GM10266 (cell line): ENCODE data around the gene CLEC10A.

ENCODE experiments used
- DNase-seq: peaks from one replicate; pipeline ENCODE4 v3.0.0; 2012; ENCODE audit errors: extremely low spot score
- TF ChIP-seq, protein P1 (sequence below): IDR thresholded peaks from 2 replicates; pipeline ENCODE4 v1.5.1; 2012; ENCODE audit warnings: mild to moderate bottlenecking, low read depth; ENCODE audit not compliant: control insufficient read depth, insufficient read depth; ENCODE audit errors: missing control alignments

The CLEC10A gene

DNA sequence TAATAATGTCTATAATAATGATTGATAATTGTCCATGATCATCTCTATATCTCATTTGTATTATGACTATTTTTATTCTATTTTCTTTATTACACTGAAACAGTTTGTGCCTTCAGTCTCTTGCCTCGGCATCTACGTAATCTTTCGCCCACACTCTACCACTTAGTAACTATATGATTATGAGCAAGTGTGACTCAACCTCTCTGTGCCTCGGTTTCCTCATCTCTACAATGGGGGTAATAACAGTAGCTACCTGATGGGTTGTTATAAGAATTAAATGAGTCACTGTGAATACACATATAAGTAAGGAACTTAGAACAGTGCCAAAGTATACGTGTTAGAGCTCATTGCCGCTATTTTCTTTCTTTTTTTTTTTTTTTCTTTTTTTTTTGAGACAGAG lies 32.5 kb downstream of the CLEC10A start:
- DNase-seq, result no peak
- TF ChIP-seq, protein P1, sequence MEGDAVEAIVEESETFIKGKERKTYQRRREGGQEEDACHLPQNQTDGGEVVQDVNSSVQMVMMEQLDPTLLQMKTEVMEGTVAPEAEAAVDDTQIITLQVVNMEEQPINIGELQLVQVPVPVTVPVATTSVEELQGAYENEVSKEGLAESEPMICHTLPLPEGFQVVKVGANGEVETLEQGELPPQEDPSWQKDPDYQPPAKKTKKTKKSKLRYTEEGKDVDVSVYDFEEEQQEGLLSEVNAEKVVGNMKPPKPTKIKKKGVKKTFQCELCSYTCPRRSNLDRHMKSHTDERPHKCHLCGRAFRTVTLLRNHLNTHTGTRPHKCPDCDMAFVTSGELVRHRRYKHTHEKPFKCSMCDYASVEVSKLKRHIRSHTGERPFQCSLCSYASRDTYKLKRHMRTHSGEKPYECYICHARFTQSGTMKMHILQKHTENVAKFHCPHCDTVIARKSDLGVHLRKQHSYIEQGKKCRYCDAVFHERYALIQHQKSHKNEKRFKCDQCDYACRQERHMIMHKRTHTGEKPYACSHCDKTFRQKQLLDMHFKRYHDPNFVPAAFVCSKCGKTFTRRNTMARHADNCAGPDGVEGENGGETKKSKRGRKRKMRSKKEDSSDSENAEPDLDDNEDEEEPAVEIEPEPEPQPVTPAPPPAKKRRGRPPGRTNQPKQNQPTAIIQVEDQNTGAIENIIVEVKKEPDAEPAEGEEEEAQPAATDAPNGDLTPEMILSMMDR, result no peak

DNA sequence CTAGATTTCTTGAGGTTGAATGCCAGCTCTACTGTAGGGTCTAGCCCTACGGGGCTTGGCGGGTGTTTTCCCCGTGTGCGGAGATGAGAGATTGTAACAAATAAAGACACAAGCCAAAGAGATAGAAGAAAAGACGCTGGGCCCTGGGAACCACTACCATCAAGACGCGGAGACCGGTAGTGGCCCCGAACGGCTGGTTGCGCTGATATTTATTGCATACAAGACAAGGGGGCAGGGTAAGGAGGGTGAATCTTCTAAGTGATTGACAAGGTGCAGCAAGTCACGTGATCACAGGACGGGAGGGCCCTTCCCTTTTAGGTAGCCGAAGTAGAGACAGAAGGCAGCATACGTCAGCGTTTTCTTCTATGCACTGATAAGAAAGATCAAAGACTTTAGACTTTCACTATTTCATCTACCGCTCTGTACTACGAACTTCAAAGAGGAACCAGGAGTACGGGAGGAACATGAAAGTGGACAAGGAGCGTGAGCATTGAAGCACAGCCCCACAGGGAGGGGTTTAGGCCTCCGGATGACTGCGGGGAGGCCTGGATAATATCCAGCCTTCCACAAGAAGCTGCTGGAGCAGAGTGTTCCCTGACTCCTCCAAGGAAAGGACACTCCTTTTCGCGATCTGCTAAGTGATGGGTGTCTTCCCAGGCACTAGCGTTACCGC lies 33.2 kb downstream of the CLEC10A start:
- DNase-seq, result peak; percentile 38

DNA sequence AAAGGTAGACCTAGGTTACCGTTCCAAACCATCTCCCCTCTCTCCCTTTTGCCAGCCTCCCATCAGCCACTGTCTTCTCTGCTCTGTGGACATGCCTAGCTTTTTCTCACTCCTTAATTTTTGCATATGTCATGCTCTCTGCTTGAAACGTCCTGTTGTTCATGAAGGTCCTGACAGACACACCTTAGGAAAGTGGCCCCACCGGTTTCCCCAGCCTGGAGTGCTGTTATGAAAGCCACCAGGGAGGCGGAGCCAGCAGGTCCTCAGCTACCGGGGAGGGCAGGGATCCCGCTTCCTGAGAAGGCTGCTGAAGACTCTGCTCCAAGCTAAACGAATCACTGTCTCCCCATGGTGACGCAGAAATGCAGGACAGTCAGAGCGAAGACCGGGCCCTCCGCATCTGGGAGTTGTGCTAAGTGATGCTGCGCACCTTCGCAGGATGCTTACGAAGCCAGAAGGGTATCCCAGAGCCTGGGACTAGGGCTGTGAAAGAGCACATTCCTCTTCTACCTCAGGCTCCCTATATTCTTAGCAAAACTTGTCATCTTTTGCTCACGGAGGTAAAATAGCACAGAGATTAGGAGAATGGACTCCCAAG lies 33.8 kb downstream of the CLEC10A start:
- TF ChIP-seq, protein P1, result no peak
- no peak for DNase-seq

DNA sequence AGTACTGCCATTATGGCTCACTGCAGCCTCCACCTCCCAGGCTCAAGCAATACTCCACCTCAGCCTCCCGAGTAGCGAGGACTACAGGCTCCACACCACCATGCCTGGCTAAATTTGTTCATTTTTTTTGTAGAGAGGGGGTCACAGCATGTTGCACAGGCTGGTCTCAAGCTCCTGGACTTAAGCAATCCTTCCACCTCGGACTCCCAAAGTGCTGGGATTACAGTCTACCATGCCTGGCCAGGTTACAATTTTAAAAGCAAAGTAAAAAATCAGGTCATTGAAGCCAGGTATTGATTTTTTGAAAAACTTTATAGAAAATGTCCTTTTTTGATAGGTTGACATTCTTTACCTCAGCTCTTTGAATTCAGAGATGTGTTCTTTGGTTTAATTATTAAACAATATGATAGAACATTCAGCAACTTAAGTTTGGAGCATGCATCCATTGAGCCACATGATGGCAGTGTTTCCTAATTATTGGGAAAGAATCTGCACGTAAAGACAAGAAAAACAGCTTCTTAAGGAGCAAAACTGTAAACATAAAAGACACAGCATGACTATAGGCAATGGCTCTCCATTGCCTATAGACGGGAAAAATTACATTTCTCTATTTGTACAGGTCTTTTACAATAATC lies 34.4 kb downstream of the CLEC10A start:
- peak; percentile 45 for DNase-seq
- TF ChIP-seq, protein P1, result peak; percentile 79

DNA sequence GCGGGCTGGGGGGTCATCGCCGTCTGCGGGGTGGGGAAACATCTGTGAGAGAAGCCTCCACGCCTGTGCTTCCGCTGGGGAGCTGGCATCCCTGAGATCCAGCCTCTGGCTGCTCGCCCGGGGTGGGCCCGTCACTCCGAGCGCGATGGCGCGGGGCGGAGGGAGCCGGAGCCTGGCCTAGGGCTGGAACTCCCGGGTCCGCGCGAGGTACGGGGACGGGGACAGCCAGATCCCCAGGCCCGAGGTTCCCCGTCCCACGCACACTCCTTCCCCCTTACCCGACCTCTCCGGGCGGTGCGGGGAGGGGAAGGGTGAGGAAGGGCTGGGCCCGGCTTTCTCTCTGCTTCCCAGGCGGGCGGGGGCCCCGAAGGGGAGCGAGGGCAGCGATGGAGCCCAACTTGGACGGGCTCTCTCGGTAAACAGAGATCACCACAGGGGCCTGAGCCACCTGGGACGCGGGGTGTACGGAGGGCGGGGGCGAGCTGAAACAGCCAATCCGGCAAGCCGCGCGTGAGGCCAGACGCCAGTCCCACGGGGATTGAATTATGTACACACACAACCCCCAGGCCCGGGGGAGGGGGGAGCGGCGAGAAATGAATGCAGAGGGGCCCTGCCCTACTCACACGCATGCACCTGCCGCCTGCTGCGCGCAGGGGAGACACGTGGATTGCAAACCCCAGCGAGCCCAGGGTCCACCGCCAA lies 36.4 kb downstream of the CLEC10A start, which contains the start of gene SLC16A11:
Gene SLC16A11, minus strand, starts transcription at position 596 of the 702 bp plus-strand sequence. Its CDS starts 579 bp downstream, at position 17.
- DNase-seq, result peak; percentile 62
- TF ChIP-seq, protein P1, result no peak

DNA sequence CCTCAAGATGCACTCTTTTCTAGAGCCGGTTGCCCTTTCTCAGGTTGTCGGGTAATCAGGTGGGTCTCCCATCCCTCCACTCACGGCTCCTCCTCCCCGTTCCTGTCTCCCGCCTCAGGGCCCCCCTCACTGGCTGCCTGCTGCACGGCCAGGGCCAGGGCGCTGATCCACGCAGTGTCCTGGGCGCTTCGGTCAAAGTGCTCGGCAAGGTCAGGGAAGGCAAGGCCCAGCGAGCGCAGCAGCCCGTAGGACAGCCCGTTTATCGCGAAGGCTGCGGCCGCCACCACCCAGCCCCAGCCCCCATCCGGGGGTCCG lies 36.9 kb downstream of the CLEC10A start:
- no peak for DNase-seq
- TF ChIP-seq, protein P1, result no peak

DNA sequence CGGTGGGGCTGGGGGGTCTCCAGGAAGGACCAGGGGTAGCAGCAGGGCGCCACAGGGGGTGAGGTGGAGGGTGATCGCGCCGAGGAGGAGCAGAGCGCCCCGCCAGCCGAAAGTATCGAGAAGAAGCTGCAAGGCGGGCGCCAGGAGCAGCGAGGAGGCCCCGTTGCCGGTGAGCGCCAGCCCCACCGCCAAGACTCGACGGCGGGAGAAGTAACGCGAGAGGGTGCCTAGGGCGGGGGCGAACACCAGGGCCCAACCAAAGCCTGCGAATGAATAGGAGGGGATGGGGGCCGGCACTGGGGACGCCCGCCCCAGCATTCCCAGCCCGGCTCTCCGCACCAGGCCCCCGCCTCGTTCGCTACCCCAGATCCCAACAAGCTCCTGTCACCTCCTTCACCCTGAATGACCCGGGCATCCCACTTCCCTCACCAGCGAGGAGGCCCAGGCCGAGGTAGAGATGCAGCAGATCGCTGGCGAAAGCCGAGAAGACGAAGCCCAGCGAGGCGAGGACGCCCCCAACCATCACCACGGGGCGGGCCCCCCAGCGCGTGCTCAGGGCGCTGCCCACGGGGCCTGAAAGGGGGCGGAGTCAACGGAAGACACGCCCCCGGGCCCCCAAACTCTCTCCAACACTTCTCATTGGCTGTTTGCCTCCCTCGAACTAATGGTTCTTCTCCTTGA lies 37.4 kb downstream of the CLEC10A start:
- peak; percentile 80 for DNase-seq
- TF ChIP-seq, protein P1, result no peak
